Ascending aorta (tissue), 2 donors: Measurements from ENCODE around the gene CARNS1. TPM values are rescaled to one million over a fixed set of nuclear protein-coding genes. Genes with fewer than 3 reads are reported as not detected.

Experiments used
- DNase-seq, 2 donors: peaks; one replicate each; pipeline ENCODE4 v3.0.0-alpha.2; 2019; ENCODE audit warnings: low spot score in 2 of 2
- H3K27ac ChIP-seq, 2 donors: fragments of 200-600 bp; sonication (generic); one replicate each; pipeline ENCODE4 v1.5.1; 2016 to 2017; ENCODE audit warnings: mild to moderate bottlenecking in 1 of 2
- H3K27me3 ChIP-seq: fragments of 200-600 bp; sonication (generic); one replicate; pipeline ENCODE4 v1.5.1; 2017
- H3K36me3 ChIP-seq, 2 donors: fragments of 200-600 bp; sonication (generic); one replicate each; pipeline ENCODE4 v1.5.1; 2016
- H3K4me1 ChIP-seq, 2 donors: fragments of 200-600 bp; sonication (generic); one replicate each; pipeline ENCODE4 v1.5.1; 2016 to 2017; ENCODE audit warnings: mild to moderate bottlenecking in 1 of 2
- H3K4me3 ChIP-seq, 2 donors: fragments of 200-600 bp; sonication (generic); one replicate each; pipeline ENCODE4 v1.5.1; 2016 to 2017; ENCODE audit warnings: mild to moderate bottlenecking in 1 of 2
- H3K9me3 ChIP-seq, 2 donors: fragments of 200-600 bp; sonication (generic); one replicate each; pipeline ENCODE4 v1.5.1; 2016
- intact Hi-C: fragments of 100-400 bp; cut with DNase I; formaldehyde crosslinking; loops from one replicate; pipeline ENCODE4 v1.15.1; 2023
- total RNA-seq: library from RNA; depleted of rRNA; stranded (reverse); fragments of >200 nt; gene quantifications from one replicate; pipeline ENCODE4 v1.1.0, GENCODE V29; 2016
- TF ChIP-seq, protein P1 (sequence below), 3 experiments: fragments of 200-600 bp in 2 of 3; fragments of 450-650 bp in 1 of 3; sonication (generic) in 2 of 3; IDR thresholded peaks; one replicate each; pipeline ENCODE4 v1.5.1; 2016 to 2019; ENCODE audit warnings: antibody characterized with exemption in 3 of 3, mild to moderate bottlenecking in 1 of 3, moderate library complexity in 1 of 3

Gene CARNS1
- total RNA-seq, 1 donor from 2014 or later: 6.0 TPM

DNA sequence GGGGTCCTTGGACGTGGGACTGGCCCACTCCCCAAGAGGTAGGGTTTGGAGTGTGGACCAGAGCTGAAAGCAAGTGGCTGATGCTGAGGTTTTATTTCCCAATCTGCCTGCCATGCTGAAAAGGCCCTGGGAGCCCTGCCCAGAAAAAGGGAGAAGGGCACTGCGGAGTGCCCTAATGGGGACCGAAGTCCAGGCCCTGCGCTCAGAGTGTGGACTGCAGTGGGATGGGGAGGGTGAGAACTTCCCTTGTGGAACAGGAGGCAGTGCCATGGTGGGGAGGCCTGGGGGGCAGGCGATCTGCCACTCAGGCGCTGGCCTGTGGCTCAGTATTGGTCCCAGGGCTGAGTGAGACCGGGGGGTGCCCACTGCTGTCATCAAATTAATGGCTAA lies 32.7 kb downstream of the CARNS1 start:
- TF ChIP-seq, protein P1, sequence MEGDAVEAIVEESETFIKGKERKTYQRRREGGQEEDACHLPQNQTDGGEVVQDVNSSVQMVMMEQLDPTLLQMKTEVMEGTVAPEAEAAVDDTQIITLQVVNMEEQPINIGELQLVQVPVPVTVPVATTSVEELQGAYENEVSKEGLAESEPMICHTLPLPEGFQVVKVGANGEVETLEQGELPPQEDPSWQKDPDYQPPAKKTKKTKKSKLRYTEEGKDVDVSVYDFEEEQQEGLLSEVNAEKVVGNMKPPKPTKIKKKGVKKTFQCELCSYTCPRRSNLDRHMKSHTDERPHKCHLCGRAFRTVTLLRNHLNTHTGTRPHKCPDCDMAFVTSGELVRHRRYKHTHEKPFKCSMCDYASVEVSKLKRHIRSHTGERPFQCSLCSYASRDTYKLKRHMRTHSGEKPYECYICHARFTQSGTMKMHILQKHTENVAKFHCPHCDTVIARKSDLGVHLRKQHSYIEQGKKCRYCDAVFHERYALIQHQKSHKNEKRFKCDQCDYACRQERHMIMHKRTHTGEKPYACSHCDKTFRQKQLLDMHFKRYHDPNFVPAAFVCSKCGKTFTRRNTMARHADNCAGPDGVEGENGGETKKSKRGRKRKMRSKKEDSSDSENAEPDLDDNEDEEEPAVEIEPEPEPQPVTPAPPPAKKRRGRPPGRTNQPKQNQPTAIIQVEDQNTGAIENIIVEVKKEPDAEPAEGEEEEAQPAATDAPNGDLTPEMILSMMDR (IDR thresholded peaks at IDR 0.05): no peak
- H3K4me1 ChIP-seq: peaks cover 3 to 6% of the 10 kb centered on the region in 2 donors
- no peak overlapping the region for H3K4me3 ChIP-seq
- no peaks in the 10 kb centered on the region for H3K27me3 ChIP-seq
- no peak overlapping the region for H3K27ac ChIP-seq
- no peaks in the 10 kb centered on the region for H3K36me3 ChIP-seq
- H3K9me3 ChIP-seq: no peaks in the 10 kb centered on the region
- no peak for DNase-seq
- intact Hi-C loops: no loop called here

DNA sequence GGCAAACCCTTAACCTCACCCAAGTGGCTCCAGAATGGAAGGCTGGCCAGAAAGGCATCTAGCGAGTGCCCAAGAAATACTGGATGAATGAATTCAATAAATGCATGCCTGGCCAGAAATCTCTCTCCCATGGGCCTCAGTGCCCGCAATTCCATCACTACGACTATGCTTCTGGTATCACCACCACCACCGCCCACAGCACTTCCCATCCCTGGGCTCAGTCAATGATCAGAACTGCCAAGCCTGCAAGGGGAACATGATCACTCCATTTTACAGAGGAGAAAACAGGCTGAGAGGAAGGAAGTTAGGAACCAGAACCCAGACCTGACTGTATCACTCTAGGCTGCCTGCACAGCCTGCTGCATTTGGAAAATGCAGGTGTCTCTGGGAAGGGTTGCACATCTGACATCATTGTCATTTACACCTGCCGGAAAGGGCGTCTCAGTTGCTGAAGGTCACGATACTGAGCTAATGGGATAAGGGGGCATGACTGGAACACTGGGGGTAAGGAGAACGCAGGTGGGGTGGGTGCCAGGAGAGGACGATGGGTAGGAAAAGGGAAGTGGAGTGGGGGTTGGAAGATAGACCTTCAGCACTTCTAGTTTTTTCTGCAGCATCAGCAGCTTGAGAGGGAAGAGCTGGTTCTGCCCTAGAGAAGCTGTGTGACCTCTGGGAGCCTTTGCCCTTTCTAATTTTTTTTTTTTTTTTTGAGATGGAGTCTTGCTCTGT lies 33.8 kb downstream of the CARNS1 start:
- no peak for DNase-seq
- intact Hi-C loops: no loop called here

DNA sequence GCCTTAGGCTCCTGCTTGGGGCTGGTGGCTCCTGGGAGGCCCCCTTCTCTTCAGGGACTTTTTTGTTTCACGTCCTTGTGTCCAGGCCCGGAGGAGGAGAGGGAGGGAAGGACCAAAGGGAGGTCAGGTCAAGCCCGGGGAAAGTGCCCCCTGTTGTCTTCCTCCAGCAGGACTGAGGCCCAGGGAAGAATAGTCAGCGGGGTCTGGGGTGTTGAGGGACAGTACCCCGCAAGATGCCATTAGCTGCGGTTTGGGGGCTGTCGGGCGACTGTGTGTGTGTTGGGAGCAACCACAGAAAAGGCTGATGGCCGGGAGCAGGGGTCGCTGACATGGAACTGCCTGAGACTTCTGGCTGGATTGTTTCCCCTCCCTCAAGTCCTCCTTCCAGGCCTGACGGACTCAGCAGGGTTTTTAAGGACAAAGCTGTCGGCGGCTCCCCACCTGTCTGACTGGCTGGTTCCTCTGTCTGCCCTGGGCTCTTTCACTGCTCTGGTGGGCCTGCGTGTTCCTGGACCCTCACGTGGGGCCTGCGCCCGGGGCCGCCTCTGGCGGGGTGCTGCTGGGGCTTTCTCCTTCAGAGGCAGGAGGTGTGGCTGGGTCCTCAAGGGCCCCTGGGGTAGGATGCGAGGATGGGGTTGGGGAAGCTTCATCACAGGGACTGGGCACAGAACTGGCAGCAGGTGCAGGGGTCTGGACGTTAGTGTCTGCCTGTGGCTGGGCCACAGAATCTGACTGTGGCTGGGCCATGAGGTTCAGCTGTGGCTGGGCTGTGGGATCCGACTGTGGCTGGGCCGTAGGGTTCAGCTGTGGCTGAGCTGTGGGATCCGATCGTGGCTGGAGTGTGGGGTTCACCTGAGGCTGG lies 35.5 kb downstream of the CARNS1 start:
- Histone ChIP-seq H3K4me1 (no peaks in the 10 kb centered on the region), H3K9me3 (no peaks in the 10 kb centered on the region), H3K27ac (no peak overlapping the region), H3K4me3 (no peak overlapping the region), H3K27me3 (no peaks in the 10 kb centered on the region), H3K36me3 (no peaks in the 10 kb centered on the region)
- TF ChIP-seq, protein P1 (IDR thresholded peaks at IDR 0.05): no peak
- DNase-seq: no peak
- intact Hi-C loops: no loop called here

More for the DNA sequence above, 33.8 kb downstream of the CARNS1 start:
- no peak overlapping the region for H3K27ac ChIP-seq
- H3K4me1 ChIP-seq: peaks cover 3 to 5% of the 10 kb centered on the region in 2 donors
- H3K36me3 ChIP-seq: no peaks in the 10 kb centered on the region
- TF ChIP-seq, protein P1 (IDR thresholded peaks at IDR 0.05): no peak
- H3K27me3 ChIP-seq: no peaks in the 10 kb centered on the region
- H3K4me3 ChIP-seq: no peak overlapping the region
- no peaks in the 10 kb centered on the region for H3K9me3 ChIP-seq

DNA sequence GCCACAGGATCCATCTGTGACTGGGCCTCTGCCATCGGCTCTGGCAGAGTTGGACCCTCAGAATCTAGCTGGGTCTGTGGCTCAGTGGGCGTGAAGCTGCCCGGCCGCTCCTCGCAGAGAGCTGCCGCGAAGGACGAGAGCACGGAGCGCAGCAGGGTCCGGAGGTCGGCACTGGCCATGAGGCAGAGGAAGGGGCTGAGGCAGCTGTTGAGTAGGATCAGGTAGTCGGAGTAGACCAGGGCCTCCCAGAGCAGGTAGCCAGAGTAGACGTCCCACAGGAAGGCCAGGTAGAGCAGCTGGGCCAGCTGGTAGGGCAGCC lies 36.1 kb downstream of the CARNS1 start:
- Histone ChIP-seq H3K9me3 (no peaks in the 10 kb centered on the region), H3K27me3 (no peaks in the 10 kb centered on the region), H3K36me3 (no peaks in the 10 kb centered on the region), H3K27ac (no peak overlapping the region), H3K4me3 (no peak overlapping the region), H3K4me1 (no peaks in the 10 kb centered on the region)
- intact Hi-C loops: no loop called here
- TF ChIP-seq, protein P1 (IDR thresholded peaks at IDR 0.05): no peak
- DNase-seq: no peak

DNA sequence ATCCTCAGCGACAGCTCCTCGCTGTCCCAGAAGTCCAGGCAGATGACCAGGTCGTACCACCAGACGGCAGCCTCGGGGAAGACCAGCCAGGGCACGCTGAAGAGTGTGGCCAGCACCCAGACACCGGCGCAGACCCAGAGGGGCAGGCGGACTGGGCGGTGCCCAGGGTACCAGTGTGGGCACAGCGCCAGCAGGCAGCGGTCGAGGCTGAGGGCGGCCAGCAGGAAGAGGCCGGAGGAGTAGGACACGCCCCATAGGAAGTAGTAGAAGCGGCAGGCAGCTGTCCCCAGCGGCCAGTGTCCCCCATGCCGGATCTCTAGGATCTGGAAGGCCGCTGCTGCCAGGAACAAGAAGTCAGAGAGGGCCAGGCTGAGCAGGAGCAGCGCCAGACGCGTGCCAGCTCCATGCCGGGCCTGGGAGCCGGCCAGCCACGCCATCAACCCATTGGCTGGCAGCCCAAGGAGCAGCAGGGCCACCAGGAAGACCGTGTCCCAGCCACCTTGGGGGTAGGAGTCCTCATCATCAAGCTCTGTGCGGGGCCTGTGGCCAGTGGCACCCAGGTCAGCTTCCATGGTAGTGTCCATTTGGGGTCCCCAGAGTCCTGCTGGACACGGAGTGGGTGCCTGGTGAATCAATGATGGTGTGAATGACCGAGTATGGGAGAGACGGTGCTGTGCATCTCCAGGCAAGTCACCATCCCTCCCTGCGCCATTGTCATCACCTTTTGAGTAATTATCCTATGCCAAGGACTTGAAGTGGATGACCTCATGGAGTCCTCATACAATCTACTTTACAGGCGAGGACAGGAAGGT lies 36.9 kb downstream of the CARNS1 start, which contains the start of gene GPR152:
Gene GPR152, minus strand, starts transcription at position 589 of the 812 bp plus-strand sequence. Its CDS starts 5 bp downstream, at position 584.
- H3K4me3 ChIP-seq: no peak within 1 kb of the TSS
- no peak for DNase-seq

More for the DNA sequence above, 36.9 kb downstream of the CARNS1 start, which contains the start of gene GPR152:
- Histone ChIP-seq H3K36me3 (no peaks in the 10 kb centered on the region), H3K27ac (no peak within 1 kb of the TSS), H3K4me1 (no peaks in the 10 kb centered on the region), H3K27me3 (no peaks in the 10 kb centered on the region), H3K9me3 (no peaks in the 10 kb centered on the region)
- TF ChIP-seq, protein P1 (IDR thresholded peaks at IDR 0.05): no peak
- intact Hi-C loops: no loop called here
